ENCODE results near the gene FHIT. TPM values are rescaled to one million over a fixed set of nuclear protein-coding genes. Genes with fewer than 3 reads are reported as not detected.

Gene FHIT
- total RNA-seq, 1 donor from 2014 or later, result 20.2 TPM

- no peak overlapping the region for H3K4me3 Mint-ChIP-seq (ENCODE audit: unreplicated experiment)
- no peak overlapping the region for H3K27ac Mint-ChIP-seq (ENCODE audit: unreplicated experiment)
- peaks cover 5% of the 10 kb centered on the region for H3K9me3 Mint-ChIP-seq (ENCODE audit: unreplicated experiment)
- H3K4me1 Mint-ChIP-seq (ENCODE audit: unreplicated experiment), result peaks cover 5% of the 10 kb centered on the region
- DNase-seq (ENCODE audit: low spot score), result no peak
- H3K36me3 Mint-ChIP-seq (ENCODE audit: low read depth, unreplicated experiment), result no peaks in the 10 kb centered on the region
- TF ChIP-seq, protein P1, sequence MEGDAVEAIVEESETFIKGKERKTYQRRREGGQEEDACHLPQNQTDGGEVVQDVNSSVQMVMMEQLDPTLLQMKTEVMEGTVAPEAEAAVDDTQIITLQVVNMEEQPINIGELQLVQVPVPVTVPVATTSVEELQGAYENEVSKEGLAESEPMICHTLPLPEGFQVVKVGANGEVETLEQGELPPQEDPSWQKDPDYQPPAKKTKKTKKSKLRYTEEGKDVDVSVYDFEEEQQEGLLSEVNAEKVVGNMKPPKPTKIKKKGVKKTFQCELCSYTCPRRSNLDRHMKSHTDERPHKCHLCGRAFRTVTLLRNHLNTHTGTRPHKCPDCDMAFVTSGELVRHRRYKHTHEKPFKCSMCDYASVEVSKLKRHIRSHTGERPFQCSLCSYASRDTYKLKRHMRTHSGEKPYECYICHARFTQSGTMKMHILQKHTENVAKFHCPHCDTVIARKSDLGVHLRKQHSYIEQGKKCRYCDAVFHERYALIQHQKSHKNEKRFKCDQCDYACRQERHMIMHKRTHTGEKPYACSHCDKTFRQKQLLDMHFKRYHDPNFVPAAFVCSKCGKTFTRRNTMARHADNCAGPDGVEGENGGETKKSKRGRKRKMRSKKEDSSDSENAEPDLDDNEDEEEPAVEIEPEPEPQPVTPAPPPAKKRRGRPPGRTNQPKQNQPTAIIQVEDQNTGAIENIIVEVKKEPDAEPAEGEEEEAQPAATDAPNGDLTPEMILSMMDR (IDR thresholded peaks at IDR 0.05; ENCODE audit: unreplicated experiment), result no peak
- H3K27me3 Mint-ChIP-seq (ENCODE audit: unreplicated experiment), result peaks cover 1% of the 10 kb centered on the region
These were observed 677.8 kb downstream of the FHIT start for GRCh38 chr3:60573494-60573893.

DNA sequence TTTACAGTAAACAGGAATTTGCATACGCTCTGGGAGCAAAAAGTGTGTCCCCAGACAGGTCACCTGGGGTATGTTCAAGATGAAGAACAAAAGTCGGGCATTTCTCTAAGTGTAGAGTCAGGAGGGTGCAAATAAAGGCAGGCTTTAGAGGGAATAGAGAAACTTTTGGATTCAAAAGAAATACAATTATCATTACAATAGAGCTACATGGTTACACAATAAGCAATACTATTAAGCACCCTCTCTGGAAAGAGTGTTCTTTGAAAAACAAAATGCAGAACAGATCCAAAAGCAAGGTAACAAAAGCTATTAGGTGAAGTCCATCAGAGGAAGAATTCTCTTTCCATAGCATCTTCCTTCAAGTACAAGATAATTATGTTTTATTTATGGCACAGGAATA, 679.7 kb downstream of the FHIT start:
- no peak for DNase-seq (ENCODE audit: low spot score)
- Mint-ChIP-seq H3K9me3 (ENCODE audit: unreplicated experiment) (peaks cover 5% of the 10 kb centered on the region), H3K4me3 (ENCODE audit: unreplicated experiment) (no peak overlapping the region), H3K36me3 (ENCODE audit: low read depth, unreplicated experiment) (no peaks in the 10 kb centered on the region), H3K4me1 (ENCODE audit: unreplicated experiment) (peaks cover 5% of the 10 kb centered on the region), H3K27me3 (ENCODE audit: unreplicated experiment) (peaks cover 1% of the 10 kb centered on the region), H3K27ac (ENCODE audit: unreplicated experiment) (no peak overlapping the region)
- TF ChIP-seq, protein P1 (IDR thresholded peaks at IDR 0.05; ENCODE audit: unreplicated experiment), result no peak

GRCh38 chr3:60557122-60557521, 694.1 kb downstream of the FHIT start:
- TF ChIP-seq, protein P1 (IDR thresholded peaks at IDR 0.05; ENCODE audit: unreplicated experiment), result no peak
- H3K9me3 Mint-ChIP-seq (ENCODE audit: unreplicated experiment), result no peaks in the 10 kb centered on the region
- no peak for DNase-seq (ENCODE audit: low spot score)
- no peaks in the 10 kb centered on the region for H3K36me3 Mint-ChIP-seq (ENCODE audit: low read depth, unreplicated experiment)
- H3K27ac Mint-ChIP-seq (ENCODE audit: unreplicated experiment), result no peak overlapping the region
- no peak overlapping the region for H3K4me3 Mint-ChIP-seq (ENCODE audit: unreplicated experiment)
- peaks cover 1% of the 10 kb centered on the region for H3K27me3 Mint-ChIP-seq (ENCODE audit: unreplicated experiment)
- peaks cover 4% of the 10 kb centered on the region for H3K4me1 Mint-ChIP-seq (ENCODE audit: unreplicated experiment)

- H3K27me3 Mint-ChIP-seq (ENCODE audit: unreplicated experiment), result peaks cover 1% of the 10 kb centered on the region
- H3K9me3 Mint-ChIP-seq (ENCODE audit: unreplicated experiment), result peaks cover 5% of the 10 kb centered on the region
- no peak overlapping the region for H3K27ac Mint-ChIP-seq (ENCODE audit: unreplicated experiment)
- H3K36me3 Mint-ChIP-seq (ENCODE audit: low read depth, unreplicated experiment), result peaks cover 3% of the 10 kb centered on the region
- peaks cover 6% of the 10 kb centered on the region for H3K4me1 Mint-ChIP-seq (ENCODE audit: unreplicated experiment)
- TF ChIP-seq, protein P1 (IDR thresholded peaks at IDR 0.05; ENCODE audit: unreplicated experiment), result no peak
- no peak for DNase-seq (ENCODE audit: low spot score)
- no peak overlapping the region for H3K4me3 Mint-ChIP-seq (ENCODE audit: unreplicated experiment)
These were observed 695.4 kb downstream of the FHIT start for GRCh38 chr3:60555686-60556354.

DNA sequence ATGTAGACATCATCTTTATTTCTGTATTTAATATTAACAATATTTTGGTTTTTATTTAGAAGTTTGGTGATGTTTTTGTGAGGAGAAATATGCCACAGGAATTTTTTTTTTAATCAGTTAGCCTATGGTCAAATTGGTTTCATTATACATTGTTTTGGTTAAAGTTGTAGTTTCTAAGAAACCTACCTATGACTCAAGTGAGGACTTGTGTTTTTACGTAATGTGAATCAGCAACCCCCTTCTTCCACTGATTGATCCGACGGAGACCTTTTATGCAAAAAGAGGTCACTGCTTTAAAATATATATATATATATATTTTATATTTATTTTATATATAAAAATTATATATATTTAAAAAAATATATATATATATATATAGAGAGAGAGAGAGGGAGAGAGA, 698.1 kb downstream of the FHIT start:
- DNase-seq (ENCODE audit: low spot score), result no peak
- Mint-ChIP-seq H3K36me3 (ENCODE audit: low read depth, unreplicated experiment) (peaks cover 3% of the 10 kb centered on the region), H3K4me1 (ENCODE audit: unreplicated experiment) (peaks cover 9% of the 10 kb centered on the region), H3K27me3 (ENCODE audit: unreplicated experiment) (peaks cover 1% of the 10 kb centered on the region), H3K9me3 (ENCODE audit: unreplicated experiment) (peaks cover 6% of the 10 kb centered on the region), H3K27ac (ENCODE audit: unreplicated experiment) (no peak overlapping the region), H3K4me3 (ENCODE audit: unreplicated experiment) (no peak overlapping the region)
- TF ChIP-seq, protein P1 (IDR thresholded peaks at IDR 0.05; ENCODE audit: unreplicated experiment), result no peak
